Measurements from ENCODE around the gene MMP11. TPM values are rescaled to one million over a fixed set of nuclear protein-coding genes. Genes with fewer than 3 reads are reported as not detected.

MMP11 gene
- total RNA-seq, 1 experiment from 2014 or later, result 7.4 TPM

- H3K4me3 ChIP-seq (replicated peaks in 1 of 2; ENCODE audit: low read depth in 1 of 2, low read length in 2 of 2), result peak overlapping the region; percentile 50 to 67
- intact Hi-C loops (cut with micrococcal nuclease), result no loop called here
- TSS peak; percentile 58 for BruUV-seq (replicated peaks)
Measured at GRCh38 chr22:23773483-23774113, 949 bp downstream of the MMP11 start.

GRCh38 chr22:23774114-23774921, 1.7 kb downstream of the MMP11 start:
- ChIA-PET CTCF (no interaction called here), RAD21 (ENCODE audit: low non-redundant PET in 1 of 2, low total read pairs in 2 of 2, uncharacterized antibody in 2 of 2, unreplicated experiment in 2 of 2) (no interaction called here), POLR2A (interaction anchor here (0.6 kb wide), 1 partner anchor 16 kb away, joined by 3 read pairs; no protein-coding TSS in a partner anchor)
- Histone ChIP-seq H2AFZ (ENCODE audit: low read depth, low read length, poor library complexity, severe bottlenecking) (no peak overlapping the region), H3K27ac (ENCODE audit: low read depth, low read length) (no peak overlapping the region), H3K4me2 (ENCODE audit: low read length) (peak overlapping the region; percentile 94), H3K9ac (ENCODE audit: low read length) (no peak overlapping the region), H3K4me1 (ENCODE audit: control insufficient read depth in 1 of 2, insufficient read depth in 2 of 2, low read length in 2 of 2) (peaks cover 26 to 55% of the 10 kb centered on the region in 2 experiments), H3K36me3 (ENCODE audit: control insufficient read depth in 1 of 2, insufficient read depth in 2 of 2, low read length in 2 of 2) (no peaks in the 10 kb centered on the region), H4K20me1 (ENCODE audit: insufficient read depth) (no peaks in the 10 kb centered on the region), H3K9me2 (ENCODE audit: insufficient read depth) (no peaks in the 10 kb centered on the region), H3K79me2 (ENCODE audit: insufficient read depth, low read length) (no peaks in the 10 kb centered on the region), H3K4me3 (replicated peaks in 1 of 2; ENCODE audit: low read depth in 1 of 2, low read length in 2 of 2) (no peak overlapping the region), H3K9me3 (ENCODE audit: control insufficient read depth in 1 of 2, insufficient read depth in 1 of 2, low read depth in 1 of 2, low read length in 2 of 2) (no peaks in the 10 kb centered on the region), H3K27me3 (ENCODE audit: insufficient read depth, low read length) (no peaks in the 10 kb centered on the region)
- BruUV-seq (replicated peaks), result no TSS peak
- intact Hi-C loops (cut with micrococcal nuclease), result no loop called here
- ATAC-seq, result no peak
- DNase-seq (ENCODE audit: low read depth, low spot score), result no peak
- no peak for TF ChIP-seq ZFX (IDR thresholded peaks at IDR 0.05)
- no peak for TF ChIP-seq MAX (IDR thresholded peaks at IDR 0.05)
- no peak for TF ChIP-seq EGR1 (IDR thresholded peaks at IDR 0.05; ENCODE audit: low read depth)
- TF ChIP-seq JUND (IDR thresholded peaks at IDR 0.05), result no peak
- no peak for TF ChIP-seq SP1 (IDR thresholded peaks at IDR 0.05; ENCODE audit: low read depth)
- TF ChIP-seq EZH2 (IDR thresholded peaks at IDR 0.05), result no peak
- no peak for TF ChIP-seq POLR2AphosphoS5 (IDR thresholded peaks at IDR 0.05; ENCODE audit: low read depth, low read length)
- TF ChIP-seq SRF (IDR thresholded peaks at IDR 0.05; ENCODE audit: low read depth), result no peak
- TF ChIP-seq ZBTB33 (IDR thresholded peaks at IDR 0.05; ENCODE audit: extremely low read depth, insufficient replicate concordance, low read length), result no peak

More at GRCh38 chr22:23773483-23774113, 949 bp downstream of the MMP11 start:
- Histone ChIP-seq H3K9me2 (ENCODE audit: insufficient read depth) (no peaks in the 10 kb centered on the region), H3K36me3 (ENCODE audit: control insufficient read depth in 1 of 2, insufficient read depth in 2 of 2, low read length in 2 of 2) (no peaks in the 10 kb centered on the region), H2AFZ (ENCODE audit: low read depth, low read length, poor library complexity, severe bottlenecking) (no peak overlapping the region), H3K9me3 (ENCODE audit: control insufficient read depth in 1 of 2, insufficient read depth in 1 of 2, low read depth in 1 of 2, low read length in 2 of 2) (no peaks in the 10 kb centered on the region), H3K4me1 (ENCODE audit: control insufficient read depth in 1 of 2, insufficient read depth in 2 of 2, low read length in 2 of 2) (peaks cover 30 to 59% of the 10 kb centered on the region in 2 experiments), H3K9ac (ENCODE audit: low read length) (peak overlapping the region; percentile 67), H4K20me1 (ENCODE audit: insufficient read depth) (no peaks in the 10 kb centered on the region), H3K27ac (ENCODE audit: low read depth, low read length) (no peak overlapping the region; the same call in 1 of the 2 replicates), H3K4me2 (ENCODE audit: low read length) (peak overlapping the region; percentile 94), H3K27me3 (ENCODE audit: insufficient read depth, low read length) (no peaks in the 10 kb centered on the region), H3K79me2 (ENCODE audit: insufficient read depth, low read length) (no peaks in the 10 kb centered on the region)
- ChIA-PET POLR2A (interaction anchor here (3.4 kb wide), 1 partner anchor 13 kb away, joined by 22 read pairs; the partner anchor contains the start of gene SMARCB1), CTCF (interaction anchor here (1.1 kb wide), 1 partner anchor 12 kb away, joined by 3 read pairs; no protein-coding TSS in a partner anchor), RAD21 (ENCODE audit: low non-redundant PET in 1 of 2, low total read pairs in 2 of 2, uncharacterized antibody in 2 of 2, unreplicated experiment in 2 of 2) (no interaction called here)
- TF ChIP-seq SIN3A (IDR thresholded peaks at IDR 0.05; ENCODE audit: low read depth) (no peak), EGR1 (IDR thresholded peaks at IDR 0.05; ENCODE audit: low read depth) (no peak), ZNF274 (IDR thresholded peaks at IDR 0.05; ENCODE audit: low read depth, low read length) (no peak), POLR2A (IDR thresholded peaks at IDR 0.05; ENCODE audit: borderline replicate concordance, extremely low read depth, insufficient read depth, insufficient read length) (no peak), POLR2AphosphoS5 (IDR thresholded peaks at IDR 0.05; ENCODE audit: low read depth, low read length) (no peak), MAX (IDR thresholded peaks at IDR 0.05) (no peak), EZH2phosphoT487 (IDR thresholded peaks at IDR 0.05; ENCODE audit: borderline replicate concordance) (no peak), TCF7L2 (IDR thresholded peaks at IDR 0.05; ENCODE audit: borderline replicate concordance, extremely low read depth, insufficient read depth, insufficient read length) (no peak)
- DNase-seq (ENCODE audit: low read depth, low spot score) (no peak), ATAC-seq (no peak)

Measured in HCT116 (cell line).